ENCODE measurements around the gene TM7SF2. TPM values are rescaled to one million over a fixed set of nuclear protein-coding genes. Genes with fewer than 3 reads are reported as not detected.
A peak's percentile ranks its signal among the peaks of the same experiment; 100 is the strongest.

The TM7SF2 gene
- total and polyA plus RNA-seq, 5 donors from 2014 or later = 8.0 to 20.2 (median 10.4) TPM

GRCh38 chr11:65121865-65122696 lies 10.4 kb downstream of the TM7SF2 start, which contains the start of the genes FAU and MRPL49:
Gene FAU (minus strand): TSS chr11:65122134. CDS start chr11:65121813, 321 bp downstream.
Gene MRPL49 (plus strand): TSS chr11:65122321. CDS start chr11:65122347, 26 bp downstream.
- Mint-ChIP-seq H3K27ac (peak within 1 kb of the TSS; percentile 99 to 100 (median 100)), H3K9me3 (peaks cover 0 to 1% (median 0%) of the 10 kb centered on the region in 7 donors), H3K4me1 (peaks cover 10 to 57% (median 26%) of the 10 kb centered on the region in 4 donors), H3K27me3 (peaks cover 5% of the 10 kb centered on the region), H3K4me3 (peak within 1 kb of the TSS; percentile 95 to 99 (median 96)), H3K36me3 (peaks cover 43% of the 10 kb centered on the region)
- Histone ChIP-seq H3K4me3 (ENCODE audit: low read depth, low read length) (peak within 1 kb of the TSS; percentile 98), H3K27me3 (ENCODE audit: control insufficient read depth, insufficient read depth, low read length) (no peaks in the 10 kb centered on the region), H3K4me1 (ENCODE audit: control insufficient read depth, insufficient read depth, low read length, poor library complexity, severe bottlenecking) (peaks cover 31% of the 10 kb centered on the region), H3K36me3 (ENCODE audit: control insufficient read depth, insufficient read depth, low read length) (peaks cover 57% of the 10 kb centered on the region), H3K27ac (ENCODE audit: insufficient read depth, low read length, poor library complexity, severe bottlenecking) (peak within 1 kb of the TSS; percentile 96), H3K9me3 (ENCODE audit: control insufficient read depth in 2 of 2, low read length in 2 of 2) (no peaks in the 10 kb centered on the region)
- DNase-seq (peak; percentile 98 to 99 (median 98)), ATAC-seq (ENCODE audit: low read depth in 2 of 2) (peak; percentile 82 to 83)

- Mint-ChIP-seq H3K9me3 (peaks cover 0 to 1% (median 0%) of the 10 kb centered on the region in 7 donors), H3K4me1 (peaks cover 6 to 45% (median 17%) of the 10 kb centered on the region in 4 donors)
- no peaks in the 10 kb centered on the region for H3K9me3 ChIP-seq (ENCODE audit: control insufficient read depth in 2 of 2, low read length in 2 of 2)
These were observed 13.0 kb downstream of the TM7SF2 start for GRCh38 chr11:65124480-65125196.

GRCh38 chr11:65125197-65126056 lies 13.8 kb downstream of the TM7SF2 start:
- no peak overlapping the region for H3K4me3 ChIP-seq (ENCODE audit: low read depth, low read length)
- no peak overlapping the region for H3K27ac ChIP-seq (ENCODE audit: insufficient read depth, low read length, poor library complexity, severe bottlenecking)
- H3K9me3 Mint-ChIP-seq = peaks cover 0 to 1% (median 0%) of the 10 kb centered on the region in 7 donors
- peaks cover 22% of the 10 kb centered on the region for H3K4me1 ChIP-seq (ENCODE audit: control insufficient read depth, insufficient read depth, low read length, poor library complexity, severe bottlenecking)
- peaks cover 6 to 37% (median 17%) of the 10 kb centered on the region in 4 donors for H3K4me1 Mint-ChIP-seq
- no peaks in the 10 kb centered on the region for H3K27me3 Mint-ChIP-seq
- no peak for DNase-seq
- H3K36me3 Mint-ChIP-seq = peaks cover 23% of the 10 kb centered on the region
- H3K4me3 Mint-ChIP-seq = peak overlapping the region in 2 of 4 donors; percentile 7 to 78
- no peaks in the 10 kb centered on the region for H3K9me3 ChIP-seq (ENCODE audit: control insufficient read depth in 2 of 2, low read length in 2 of 2)
- ATAC-seq (ENCODE audit: low read depth in 2 of 2) = no peak
- no peaks in the 10 kb centered on the region for H3K27me3 ChIP-seq (ENCODE audit: control insufficient read depth, insufficient read depth, low read length)
- H3K27ac Mint-ChIP-seq = peak overlapping the region in 1 of 3 donors; percentile 25
- peaks cover 67% of the 10 kb centered on the region for H3K36me3 ChIP-seq (ENCODE audit: control insufficient read depth, insufficient read depth, low read length)

More at GRCh38 chr11:65124480-65125196, 13.0 kb downstream of the TM7SF2 start:
- ATAC-seq (ENCODE audit: low read depth in 2 of 2) (no peak), DNase-seq (no peak)
- H3K4me3 ChIP-seq (ENCODE audit: low read depth, low read length) = no peak overlapping the region
- peaks cover 31% of the 10 kb centered on the region for H3K36me3 Mint-ChIP-seq
- no peaks in the 10 kb centered on the region for H3K27me3 ChIP-seq (ENCODE audit: control insufficient read depth, insufficient read depth, low read length)
- H3K27me3 Mint-ChIP-seq = no peaks in the 10 kb centered on the region
- peak overlapping the region; percentile 65 to 85 (median 74) for H3K4me3 Mint-ChIP-seq
- H3K27ac Mint-ChIP-seq = peak overlapping the region; percentile 9 to 80 (median 14)
- H3K27ac ChIP-seq (ENCODE audit: insufficient read depth, low read length, poor library complexity, severe bottlenecking) = no peak overlapping the region
- peaks cover 25% of the 10 kb centered on the region for H3K4me1 ChIP-seq (ENCODE audit: control insufficient read depth, insufficient read depth, low read length, poor library complexity, severe bottlenecking)
- peaks cover 67% of the 10 kb centered on the region for H3K36me3 ChIP-seq (ENCODE audit: control insufficient read depth, insufficient read depth, low read length)

GRCh38 chr11:65126624-65127274 lies 15.1 kb downstream of the TM7SF2 start:
- H3K27ac Mint-ChIP-seq = peak overlapping the region in 2 of 3 donors; percentile 48 to 70
- H3K27me3 Mint-ChIP-seq = no peaks in the 10 kb centered on the region
- H3K9me3 Mint-ChIP-seq = peaks cover 0 to 1% (median 0%) of the 10 kb centered on the region in 7 donors
- H3K4me1 ChIP-seq (ENCODE audit: control insufficient read depth, insufficient read depth, low read length, poor library complexity, severe bottlenecking) = peaks cover 11% of the 10 kb centered on the region
- H3K27ac ChIP-seq (ENCODE audit: insufficient read depth, low read length, poor library complexity, severe bottlenecking) = no peak overlapping the region
- no peak for DNase-seq
- no peak overlapping the region for H3K4me3 ChIP-seq (ENCODE audit: low read depth, low read length)
- H3K36me3 Mint-ChIP-seq = peaks cover 24% of the 10 kb centered on the region
- peaks cover 6 to 28% (median 13%) of the 10 kb centered on the region in 4 donors for H3K4me1 Mint-ChIP-seq
- H3K36me3 ChIP-seq (ENCODE audit: control insufficient read depth, insufficient read depth, low read length) = peaks cover 72% of the 10 kb centered on the region
- H3K27me3 ChIP-seq (ENCODE audit: control insufficient read depth, insufficient read depth, low read length) = no peaks in the 10 kb centered on the region
- H3K9me3 ChIP-seq (ENCODE audit: control insufficient read depth in 2 of 2, low read length in 2 of 2) = no peaks in the 10 kb centered on the region
- ATAC-seq (ENCODE audit: low read depth in 2 of 2) = no peak
- H3K4me3 Mint-ChIP-seq = peak overlapping the region in 2 of 4 donors; percentile 76 to 78

GRCh38 chr11:65127473-65128181 lies 16.0 kb downstream of the TM7SF2 start:
- Histone ChIP-seq H3K4me3 (ENCODE audit: low read depth, low read length) (no peak overlapping the region), H3K9me3 (ENCODE audit: control insufficient read depth in 2 of 2, low read length in 2 of 2) (no peaks in the 10 kb centered on the region), H3K36me3 (ENCODE audit: control insufficient read depth, insufficient read depth, low read length) (peaks cover 80% of the 10 kb centered on the region), H3K27me3 (ENCODE audit: control insufficient read depth, insufficient read depth, low read length) (no peaks in the 10 kb centered on the region), H3K4me1 (ENCODE audit: control insufficient read depth, insufficient read depth, low read length, poor library complexity, severe bottlenecking) (peaks cover 16% of the 10 kb centered on the region), H3K27ac (ENCODE audit: insufficient read depth, low read length, poor library complexity, severe bottlenecking) (no peak overlapping the region)
- Mint-ChIP-seq H3K9me3 (no peaks in the 10 kb centered on the region), H3K27me3 (no peaks in the 10 kb centered on the region), H3K4me1 (peaks cover 0 to 28% (median 9%) of the 10 kb centered on the region in 4 donors), H3K36me3 (peaks cover 16% of the 10 kb centered on the region), H3K27ac (no peak overlapping the region), H3K4me3 (peak overlapping the region in 1 of 4 donors; percentile 78)
- no peak for DNase-seq
- ATAC-seq (ENCODE audit: low read depth in 2 of 2) = no peak

GRCh38 chr11:65128182-65129145 lies 16.8 kb downstream of the TM7SF2 start:
- ATAC-seq (ENCODE audit: low read depth in 2 of 2) (no peak), DNase-seq (no peak)
- Histone ChIP-seq H3K27ac (ENCODE audit: insufficient read depth, low read length, poor library complexity, severe bottlenecking) (no peak overlapping the region), H3K27me3 (ENCODE audit: control insufficient read depth, insufficient read depth, low read length) (no peaks in the 10 kb centered on the region), H3K36me3 (ENCODE audit: control insufficient read depth, insufficient read depth, low read length) (peaks cover 80% of the 10 kb centered on the region), H3K4me1 (ENCODE audit: control insufficient read depth, insufficient read depth, low read length, poor library complexity, severe bottlenecking) (peaks cover 19% of the 10 kb centered on the region), H3K4me3 (ENCODE audit: low read depth, low read length) (no peak overlapping the region), H3K9me3 (ENCODE audit: control insufficient read depth in 2 of 2, low read length in 2 of 2) (no peaks in the 10 kb centered on the region)
- Mint-ChIP-seq H3K36me3 (peaks cover 16% of the 10 kb centered on the region), H3K4me3 (peak overlapping the region in 1 of 4 donors; percentile 78), H3K27ac (peak overlapping the region in 1 of 3 donors; percentile 32), H3K9me3 (no peaks in the 10 kb centered on the region), H3K27me3 (no peaks in the 10 kb centered on the region), H3K4me1 (peaks cover 0 to 28% (median 11%) of the 10 kb centered on the region in 4 donors)
